ENCODE results near the gene HK1.

The HK1 gene

DNA sequence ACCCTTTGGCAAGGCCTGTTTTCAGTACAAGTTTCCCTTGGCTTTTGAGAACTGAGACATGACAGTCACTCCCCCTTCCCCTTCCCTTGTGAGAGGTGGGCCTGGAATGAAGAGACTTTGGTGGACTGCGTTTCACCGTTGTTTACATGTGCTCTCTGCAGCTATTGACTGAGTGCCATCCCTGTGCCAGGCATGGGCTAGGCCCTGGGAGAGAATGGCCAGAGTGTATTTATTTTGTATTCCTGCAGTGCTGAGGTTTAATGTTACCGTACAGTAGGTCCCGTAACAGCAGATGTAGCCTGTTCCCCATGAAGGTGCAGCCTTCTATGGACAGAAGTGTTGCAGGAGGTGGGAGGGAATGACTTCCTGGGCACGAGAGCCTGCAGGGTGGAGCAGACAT is 88.4 kb downstream of the HK1 start:
- H3K4me3 ChIP-seq: no peak overlapping the region
- no peaks in the 10 kb centered on the region for H3K27me3 ChIP-seq
- H3K9me3 ChIP-seq: no peaks in the 10 kb centered on the region
- H3K4me1 ChIP-seq: peaks cover 0 to 38% (median 27%) of the 10 kb centered on the region in 4 donors
- intact Hi-C loops (cut with DNase I; ENCODE audit: low total_unique reads): no loop called here
- H3K36me3 ChIP-seq: peaks cover 50 to 75% (median 69%) of the 10 kb centered on the region in 3 donors
- DNase-seq: no peak
- TF ChIP-seq CTCF (IDR thresholded peaks at IDR 0.05): no peak
- peak overlapping the region; percentile 5 to 20 for H3K27ac ChIP-seq

GRCh38 chr10:69367469-69367868 is 89.2 kb downstream of the HK1 start:
- H3K4me1 ChIP-seq: peaks cover 0 to 31% (median 20%) of the 10 kb centered on the region in 4 donors
- no peak for TF ChIP-seq CTCF (IDR thresholded peaks at IDR 0.05)
- no peak overlapping the region for H3K4me3 ChIP-seq
- no peak for DNase-seq
- intact Hi-C loops (cut with DNase I; ENCODE audit: low total_unique reads): no loop called here
- no peaks in the 10 kb centered on the region for H3K9me3 ChIP-seq
- H3K27me3 ChIP-seq: no peaks in the 10 kb centered on the region
- peak overlapping the region; percentile 5 to 20 for H3K27ac ChIP-seq
- H3K36me3 ChIP-seq: peaks cover 50 to 82% (median 73%) of the 10 kb centered on the region in 3 donors

- Histone ChIP-seq H3K4me1 (peaks cover 0 to 39% (median 22%) of the 10 kb centered on the region in 4 donors), H3K36me3 (peaks cover 40 to 83% (median 62%) of the 10 kb centered on the region in 3 donors), H3K27ac (no peak overlapping the region), H3K4me3 (no peak overlapping the region), H3K27me3 (no peaks in the 10 kb centered on the region), H3K9me3 (no peaks in the 10 kb centered on the region)
- intact Hi-C loops (cut with DNase I; ENCODE audit: low total_unique reads): loop anchor here (5.0 kb wide), 1 partner anchor 55 kb away; no protein-coding TSS in a partner anchor
- TF ChIP-seq CTCF (IDR thresholded peaks at IDR 0.05): no peak
- no peak for DNase-seq
Measured at GRCh38 chr10:69372126-69372980, 94.1 kb downstream of the HK1 start.

DNA sequence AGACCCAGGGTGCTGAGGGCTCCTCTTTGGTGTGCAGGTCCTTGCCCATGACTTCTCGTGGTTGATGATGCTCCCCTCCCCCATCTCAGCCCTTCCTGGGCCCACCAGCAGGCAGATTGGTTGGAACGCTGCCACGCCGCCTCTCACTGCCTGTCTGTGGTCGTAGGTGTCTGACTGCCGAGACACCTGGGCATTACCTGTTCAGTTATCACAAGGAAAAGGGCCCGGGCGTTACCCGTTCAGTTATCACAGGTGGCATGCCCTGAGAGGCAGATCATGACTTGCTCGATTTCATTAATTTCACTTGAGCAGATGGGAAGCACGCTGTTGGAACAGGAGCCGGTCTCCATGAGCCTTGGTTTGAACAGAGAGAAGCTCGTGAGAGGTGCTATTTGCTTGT is 95.9 kb downstream of the HK1 start:
- Histone ChIP-seq H3K4me3 (no peak overlapping the region), H3K27ac (peak overlapping the region in 1 of 2 donors; percentile 63), H3K9me3 (no peaks in the 10 kb centered on the region), H3K36me3 (peaks cover 38 to 72% (median 57%) of the 10 kb centered on the region in 3 donors), H3K4me1 (peaks cover 0 to 37% (median 20%) of the 10 kb centered on the region in 4 donors), H3K27me3 (no peaks in the 10 kb centered on the region)
- no peak for TF ChIP-seq CTCF (IDR thresholded peaks at IDR 0.05)
- intact Hi-C loops (cut with DNase I; ENCODE audit: low total_unique reads): loop anchor here (5.0 kb wide), 1 partner anchor 57 kb away; no protein-coding TSS in a partner anchor
- DNase-seq: no peak

DNA sequence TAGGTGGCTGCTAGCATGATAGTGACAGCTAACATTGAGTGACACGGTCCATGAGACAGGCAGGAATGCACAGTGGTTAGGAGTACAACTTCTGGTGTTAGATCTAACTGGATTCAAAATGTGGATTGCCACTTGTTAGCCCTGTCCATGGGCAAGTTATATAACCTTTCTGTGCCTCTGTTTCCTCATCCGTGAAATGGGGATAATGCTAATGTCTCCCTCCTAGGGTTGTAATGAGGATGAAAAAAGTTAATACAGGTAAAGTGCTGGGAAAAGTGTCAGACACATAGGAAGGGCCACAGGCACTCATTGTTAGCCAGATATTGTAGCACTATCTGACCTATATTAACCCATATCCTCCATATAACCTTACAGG is 96.6 kb downstream of the HK1 start:
- H3K27ac ChIP-seq: peak overlapping the region; percentile 55 to 63

More for the DNA sequence above, 96.6 kb downstream of the HK1 start:
- no peaks in the 10 kb centered on the region for H3K9me3 ChIP-seq
- intact Hi-C loops (cut with DNase I; ENCODE audit: low total_unique reads): loop anchor here (5.0 kb wide), 1 partner anchor 58 kb away; no protein-coding TSS in a partner anchor
- peaks cover 0 to 37% (median 20%) of the 10 kb centered on the region in 4 donors for H3K4me1 ChIP-seq
- TF ChIP-seq CTCF (IDR thresholded peaks at IDR 0.05): no peak
- H3K27me3 ChIP-seq: no peaks in the 10 kb centered on the region
- H3K4me3 ChIP-seq: no peak overlapping the region
- peaks cover 38 to 72% (median 57%) of the 10 kb centered on the region in 3 donors for H3K36me3 ChIP-seq
- no peak for DNase-seq

Measured in tibial artery (tissue), 4 donors.